Germinal center (tissue), 1 donor: Measurements from ENCODE around the gene ZNF782.
"Not testable (repeated sequence)": the region's sequence is repeated elsewhere in the genome, so short reads cannot be mapped to it uniquely, and the experiment has no call there.

ENCODE experiments used
- DNase-seq: peaks from one replicate; pipeline ENCODE4 v3.0.0; 2012; ENCODE audit warnings: mixed read lengths, low spot score

Gene ZNF782

GRCh38 chr9:96854651-96855273, 448 bp upstream of the ZNF782 start:
- DNase-seq = no peak

- no peak for DNase-seq
These were observed 1.6 kb downstream of the ZNF782 start for GRCh38 chr9:96852676-96853075.

GRCh38 chr9:96844040-96844439, 10.3 kb downstream of the ZNF782 start:
- no peak for DNase-seq

GRCh38 chr9:96818533-96818932, 35.8 kb downstream of the ZNF782 start:
- DNase-seq = no peak

GRCh38 chr9:96817973-96818372, 36.3 kb downstream of the ZNF782 start:
- no peak for DNase-seq

- no peak for DNase-seq
These were observed 40.7 kb downstream of the ZNF782 start for GRCh38 chr9:96813607-96814006.

- DNase-seq = not testable (repeated sequence)
These were observed 55.4 kb downstream of the ZNF782 start for GRCh38 chr9:96798959-96799358.

GRCh38 chr9:96784021-96784420, 70.3 kb downstream of the ZNF782 start:
- DNase-seq = no peak

- DNase-seq = no peak
These were observed 72.1 kb downstream of the ZNF782 start for GRCh38 chr9:96782235-96782634.

GRCh38 chr9:96781552-96781951, 72.8 kb downstream of the ZNF782 start:
- no peak for DNase-seq

- no peak for DNase-seq
These were observed 75.2 kb downstream of the ZNF782 start for GRCh38 chr9:96779089-96779488.

GRCh38 chr9:96777426-96777864, 76.9 kb downstream of the ZNF782 start:
- no peak for DNase-seq

- no peak for DNase-seq
These were observed 83.2 kb downstream of the ZNF782 start for GRCh38 chr9:96771124-96771523.

- no peak for DNase-seq
These were observed 84.3 kb downstream of the ZNF782 start for GRCh38 chr9:96769989-96770388.
